ENCODE data around the gene ZDHHC18.

The ZDHHC18 gene

DNA sequence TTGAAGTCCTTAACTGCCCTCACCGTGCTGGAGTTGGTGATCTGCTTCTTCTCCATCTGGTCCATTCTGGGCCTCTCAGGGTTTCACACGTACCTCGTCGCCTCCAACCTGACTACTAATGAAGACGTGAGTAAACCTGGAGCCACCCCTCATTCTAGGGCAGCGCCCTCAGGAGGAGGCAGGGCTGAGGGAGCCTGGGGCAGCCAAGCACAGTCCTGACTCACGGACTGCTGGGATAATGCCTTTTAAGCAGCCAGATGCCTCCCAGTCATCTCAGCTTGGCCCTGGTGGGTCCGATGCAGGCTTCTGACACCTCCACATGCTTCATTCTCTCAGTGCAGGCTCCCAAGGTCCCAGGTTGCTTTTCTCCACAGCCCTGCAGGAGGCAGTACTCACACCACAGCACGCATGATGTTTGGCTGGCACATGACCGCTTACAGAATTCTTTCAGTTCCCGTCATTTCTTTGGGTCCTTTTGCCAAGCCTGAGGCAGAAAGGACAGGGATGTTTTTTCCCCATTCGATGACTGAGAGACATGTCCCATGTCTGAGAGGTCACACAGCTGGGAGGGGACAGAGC, 24.7 kb downstream of the ZDHHC18 start:
- no peak for TF ChIP-seq NFIC (IDR thresholded peaks at IDR 0.05)
- TF ChIP-seq YY1 (IDR thresholded peaks at IDR 0.05; ENCODE audit: low read depth), result no peak

DNA sequence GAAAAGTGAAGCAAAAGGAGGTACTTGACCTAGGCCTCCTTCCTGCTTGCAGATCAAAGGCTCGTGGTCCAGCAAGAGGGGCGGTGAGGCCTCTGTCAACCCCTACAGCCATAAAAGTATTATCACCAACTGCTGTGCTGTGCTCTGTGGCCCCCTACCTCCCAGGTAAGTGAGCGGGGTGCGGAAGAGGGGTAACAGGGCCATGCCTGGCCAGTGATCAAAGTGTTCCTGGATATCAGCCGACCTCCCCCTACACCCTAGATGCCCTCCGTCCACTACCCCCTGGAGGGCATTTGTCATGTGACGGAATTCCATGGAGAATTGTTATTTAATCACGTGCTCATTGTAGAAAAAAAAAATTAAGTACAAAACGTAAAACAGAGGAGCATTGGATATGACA, 26.2 kb downstream of the ZDHHC18 start:
- no peak for TF ChIP-seq EP300 (IDR thresholded peaks at IDR 0.05; ENCODE audit: borderline replicate concordance)
- TF ChIP-seq, protein P1, sequence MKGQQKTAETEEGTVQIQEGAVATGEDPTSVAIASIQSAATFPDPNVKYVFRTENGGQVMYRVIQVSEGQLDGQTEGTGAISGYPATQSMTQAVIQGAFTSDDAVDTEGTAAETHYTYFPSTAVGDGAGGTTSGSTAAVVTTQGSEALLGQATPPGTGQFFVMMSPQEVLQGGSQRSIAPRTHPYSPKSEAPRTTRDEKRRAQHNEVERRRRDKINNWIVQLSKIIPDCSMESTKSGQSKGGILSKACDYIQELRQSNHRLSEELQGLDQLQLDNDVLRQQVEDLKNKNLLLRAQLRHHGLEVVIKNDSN (IDR thresholded peaks at IDR 0.05), result peak; percentile 38; the same call in 1 of the 2 replicates

DNA sequence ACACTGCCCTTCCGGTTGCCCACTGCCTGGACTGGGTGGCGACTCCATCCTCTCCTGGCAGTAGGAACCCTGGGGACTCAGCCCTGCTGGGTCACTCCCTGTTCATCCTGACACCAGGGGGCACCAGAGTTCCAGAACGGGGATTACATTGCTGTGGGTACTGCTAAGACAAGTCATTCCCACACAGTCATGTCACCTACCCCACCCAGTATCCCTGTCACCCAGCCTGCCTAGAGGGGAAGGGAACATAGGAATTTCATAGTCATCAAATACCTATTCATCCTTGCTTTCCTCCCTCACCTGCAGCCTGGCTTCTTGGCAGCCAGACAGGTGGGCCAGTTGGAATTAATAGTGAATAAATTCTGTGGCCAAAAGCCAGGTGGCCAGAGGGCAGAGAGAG, 26.7 kb downstream of the ZDHHC18 start:
- TF ChIP-seq TCF12 (IDR thresholded peaks at IDR 0.05; ENCODE audit: low read depth) (peak; percentile 78; the same call in 1 of the 2 replicates), TEAD4 (IDR thresholded peaks at IDR 0.05) (peak; percentile 65; the same call in 1 of the 2 replicates), EGR1 (IDR thresholded peaks at IDR 0.05) (no peak), EP300 (IDR thresholded peaks at IDR 0.05; ENCODE audit: borderline replicate concordance) (peak; percentile 55; the same call in 1 of the 2 replicates), CREB1 (IDR thresholded peaks at IDR 0.05; ENCODE audit: low read depth) (no peak), YY1 (IDR thresholded peaks at IDR 0.05; ENCODE audit: low read depth) (no peak; the same call in 1 of the 2 replicates), FOXM1 (IDR thresholded peaks at IDR 0.05; ENCODE audit: borderline replicate concordance, low read depth) (no peak), CEBPB (IDR thresholded peaks at IDR 0.05) (no peak), RAD21 (IDR thresholded peaks at IDR 0.05; ENCODE audit: low read depth) (peak; percentile 85), NFIC (IDR thresholded peaks at IDR 0.05) (peak; percentile 85), TAF1 (IDR thresholded peaks at IDR 0.05; ENCODE audit: low read depth) (no peak)
- TF ChIP-seq, protein P2, sequence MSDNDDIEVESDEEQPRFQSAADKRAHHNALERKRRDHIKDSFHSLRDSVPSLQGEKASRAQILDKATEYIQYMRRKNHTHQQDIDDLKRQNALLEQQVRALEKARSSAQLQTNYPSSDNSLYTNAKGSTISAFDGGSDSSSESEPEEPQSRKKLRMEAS (IDR thresholded peaks at IDR 0.05), result no peak; the same call in 1 of the 2 replicates
- TF ChIP-seq, protein P1 (IDR thresholded peaks at IDR 0.05), result no peak

DNA sequence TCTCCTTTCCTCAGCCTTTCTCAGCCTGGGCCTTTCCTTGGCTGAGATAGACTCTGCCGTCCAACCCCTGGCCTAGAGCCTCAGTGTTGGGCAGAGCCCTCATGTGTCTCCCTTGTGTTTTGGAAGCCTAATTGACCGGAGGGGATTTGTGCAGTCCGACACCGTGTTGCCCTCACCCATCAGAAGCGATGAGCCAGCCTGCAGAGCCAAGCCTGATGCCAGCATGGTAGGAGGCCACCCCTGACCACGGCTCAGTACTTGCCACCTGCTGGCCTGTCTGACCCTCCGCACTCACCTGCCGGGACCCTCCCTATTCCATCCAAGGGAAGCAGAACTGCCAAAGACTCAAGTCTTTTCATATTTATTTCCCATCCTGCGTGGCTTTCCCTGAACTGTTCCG, 27.1 kb downstream of the ZDHHC18 start:
- no peak for TF ChIP-seq NFIC (IDR thresholded peaks at IDR 0.05)
- TF ChIP-seq EGR1 (IDR thresholded peaks at IDR 0.05), result no peak
- TF ChIP-seq, protein P2 (IDR thresholded peaks at IDR 0.05), result no peak
- no peak for TF ChIP-seq EP300 (IDR thresholded peaks at IDR 0.05; ENCODE audit: borderline replicate concordance)
- TF ChIP-seq, protein P3, sequence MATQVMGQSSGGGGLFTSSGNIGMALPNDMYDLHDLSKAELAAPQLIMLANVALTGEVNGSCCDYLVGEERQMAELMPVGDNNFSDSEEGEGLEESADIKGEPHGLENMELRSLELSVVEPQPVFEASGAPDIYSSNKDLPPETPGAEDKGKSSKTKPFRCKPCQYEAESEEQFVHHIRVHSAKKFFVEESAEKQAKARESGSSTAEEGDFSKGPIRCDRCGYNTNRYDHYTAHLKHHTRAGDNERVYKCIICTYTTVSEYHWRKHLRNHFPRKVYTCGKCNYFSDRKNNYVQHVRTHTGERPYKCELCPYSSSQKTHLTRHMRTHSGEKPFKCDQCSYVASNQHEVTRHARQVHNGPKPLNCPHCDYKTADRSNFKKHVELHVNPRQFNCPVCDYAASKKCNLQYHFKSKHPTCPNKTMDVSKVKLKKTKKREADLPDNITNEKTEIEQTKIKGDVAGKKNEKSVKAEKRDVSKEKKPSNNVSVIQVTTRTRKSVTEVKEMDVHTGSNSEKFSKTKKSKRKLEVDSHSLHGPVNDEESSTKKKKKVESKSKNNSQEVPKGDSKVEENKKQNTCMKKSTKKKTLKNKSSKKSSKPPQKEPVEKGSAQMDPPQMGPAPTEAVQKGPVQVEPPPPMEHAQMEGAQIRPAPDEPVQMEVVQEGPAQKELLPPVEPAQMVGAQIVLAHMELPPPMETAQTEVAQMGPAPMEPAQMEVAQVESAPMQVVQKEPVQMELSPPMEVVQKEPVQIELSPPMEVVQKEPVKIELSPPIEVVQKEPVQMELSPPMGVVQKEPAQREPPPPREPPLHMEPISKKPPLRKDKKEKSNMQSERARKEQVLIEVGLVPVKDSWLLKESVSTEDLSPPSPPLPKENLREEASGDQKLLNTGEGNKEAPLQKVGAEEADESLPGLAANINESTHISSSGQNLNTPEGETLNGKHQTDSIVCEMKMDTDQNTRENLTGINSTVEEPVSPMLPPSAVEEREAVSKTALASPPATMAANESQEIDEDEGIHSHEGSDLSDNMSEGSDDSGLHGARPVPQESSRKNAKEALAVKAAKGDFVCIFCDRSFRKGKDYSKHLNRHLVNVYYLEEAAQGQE (IDR thresholded peaks at IDR 0.05; ENCODE audit: low read depth), result no peak
- TF ChIP-seq TEAD4 (IDR thresholded peaks at IDR 0.05), result no peak
- no peak for TF ChIP-seq RAD21 (IDR thresholded peaks at IDR 0.05; ENCODE audit: low read depth)
- no peak for TF ChIP-seq ZBTB7A (IDR thresholded peaks at IDR 0.05; ENCODE audit: low read depth)
- no peak for TF ChIP-seq CREB1 (IDR thresholded peaks at IDR 0.05; ENCODE audit: low read depth)
- TF ChIP-seq CEBPB (IDR thresholded peaks at IDR 0.05), result no peak
- TF ChIP-seq TAF1 (IDR thresholded peaks at IDR 0.05; ENCODE audit: low read depth), result no peak
- TF ChIP-seq, protein P1 (IDR thresholded peaks at IDR 0.05), result no peak
- no peak for TF ChIP-seq FOXM1 (IDR thresholded peaks at IDR 0.05; ENCODE audit: borderline replicate concordance, low read depth)
- no peak for TF ChIP-seq YY1 (IDR thresholded peaks at IDR 0.05; ENCODE audit: low read depth)
- TF ChIP-seq TCF12 (IDR thresholded peaks at IDR 0.05; ENCODE audit: low read depth), result no peak

DNA sequence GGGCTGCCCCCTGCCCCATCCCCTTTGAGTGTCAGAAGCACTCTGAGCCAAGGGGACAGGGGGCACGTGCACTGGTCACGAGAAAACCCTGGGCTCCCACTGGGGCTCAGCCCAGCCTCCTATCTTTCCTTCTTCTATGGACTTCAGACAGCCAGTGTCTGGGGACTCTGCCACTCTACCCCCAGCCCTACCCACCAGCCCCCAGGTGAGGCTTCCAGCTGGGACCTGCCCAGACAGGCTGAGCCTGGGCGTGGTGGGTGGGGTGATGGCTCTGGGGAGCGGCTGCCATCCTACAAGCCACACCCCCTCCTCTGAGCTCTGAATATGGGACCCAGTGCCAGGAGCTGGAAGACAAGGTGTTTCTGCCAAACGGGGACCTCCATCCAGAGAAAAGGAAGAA, 28.4 kb downstream of the ZDHHC18 start:
- TF ChIP-seq, protein P3 (IDR thresholded peaks at IDR 0.05; ENCODE audit: low read depth), result no peak
- TF ChIP-seq YY1 (IDR thresholded peaks at IDR 0.05; ENCODE audit: low read depth), result no peak
- TF ChIP-seq CREB1 (IDR thresholded peaks at IDR 0.05; ENCODE audit: low read depth), result no peak
- TF ChIP-seq EP300 (IDR thresholded peaks at IDR 0.05; ENCODE audit: borderline replicate concordance), result no peak
- TF ChIP-seq, protein P2 (IDR thresholded peaks at IDR 0.05), result no peak
- no peak for TF ChIP-seq TAF1 (IDR thresholded peaks at IDR 0.05; ENCODE audit: low read depth)
- TF ChIP-seq FOXM1 (IDR thresholded peaks at IDR 0.05; ENCODE audit: borderline replicate concordance, low read depth), result no peak
- no peak for TF ChIP-seq RAD21 (IDR thresholded peaks at IDR 0.05; ENCODE audit: low read depth)
- no peak for TF ChIP-seq ZBTB7A (IDR thresholded peaks at IDR 0.05; ENCODE audit: low read depth)
- no peak for TF ChIP-seq CEBPB (IDR thresholded peaks at IDR 0.05)
- TF ChIP-seq, protein P1 (IDR thresholded peaks at IDR 0.05), result no peak
- TF ChIP-seq TCF12 (IDR thresholded peaks at IDR 0.05; ENCODE audit: low read depth), result no peak
- TF ChIP-seq TEAD4 (IDR thresholded peaks at IDR 0.05), result no peak
- TF ChIP-seq NFIC (IDR thresholded peaks at IDR 0.05), result no peak
- TF ChIP-seq EGR1 (IDR thresholded peaks at IDR 0.05), result no peak

All from Ishikawa (cell line).